Right lobe of liver (tissue), 4 donors: ENCODE measurements around the gene GIMAP4.

ENCODE experiments used
- CTCF ChIP-seq, 4 donors: fragments of 200-600 bp in 3 of 4; fragments of 450-650 bp in 1 of 4; IDR thresholded peaks; one replicate each; pipeline versions ENCODE4 v1.5.1 to v1.8.0; 2016 to 2022; ENCODE audit warnings: antibody characterized with exemption in 4 of 4, mild to moderate bottlenecking in 2 of 4
- POLR2A ChIP-seq: fragments of 450-650 bp; IDR thresholded peaks from one replicate; pipeline ENCODE4 v1.6.1; 2017; ENCODE audit warnings: antibody characterized with exemption, mild to moderate bottlenecking
- donor health status: DM: no; HTN: no; CAD: no.
- donor health status: DM: no; HTN: no; CAD: no.
- donor health status: DM: no; HTN: yes; CAD: no.

- TF ChIP-seq POLR2A (no peak), CTCF (IDR thresholded peaks at IDR 0.05) (no peak)
Observed at GRCh38 chr7:150621376-150621775, 54.2 kb downstream of the GIMAP4 start.
